Astrocyte of the hippocampus (primary cell): ENCODE results near the gene DLGAP1.
"Not testable (repeated sequence)": the region's sequence is repeated elsewhere in the genome, so short reads cannot be mapped to it uniquely, and the experiment has no call there.

ENCODE experiments used
- DNase-seq: peaks from one replicate; pipeline ENCODE4 v3.0.0; 2011; ENCODE audit warnings: low read depth, low spot score

The DLGAP1 gene

DNA sequence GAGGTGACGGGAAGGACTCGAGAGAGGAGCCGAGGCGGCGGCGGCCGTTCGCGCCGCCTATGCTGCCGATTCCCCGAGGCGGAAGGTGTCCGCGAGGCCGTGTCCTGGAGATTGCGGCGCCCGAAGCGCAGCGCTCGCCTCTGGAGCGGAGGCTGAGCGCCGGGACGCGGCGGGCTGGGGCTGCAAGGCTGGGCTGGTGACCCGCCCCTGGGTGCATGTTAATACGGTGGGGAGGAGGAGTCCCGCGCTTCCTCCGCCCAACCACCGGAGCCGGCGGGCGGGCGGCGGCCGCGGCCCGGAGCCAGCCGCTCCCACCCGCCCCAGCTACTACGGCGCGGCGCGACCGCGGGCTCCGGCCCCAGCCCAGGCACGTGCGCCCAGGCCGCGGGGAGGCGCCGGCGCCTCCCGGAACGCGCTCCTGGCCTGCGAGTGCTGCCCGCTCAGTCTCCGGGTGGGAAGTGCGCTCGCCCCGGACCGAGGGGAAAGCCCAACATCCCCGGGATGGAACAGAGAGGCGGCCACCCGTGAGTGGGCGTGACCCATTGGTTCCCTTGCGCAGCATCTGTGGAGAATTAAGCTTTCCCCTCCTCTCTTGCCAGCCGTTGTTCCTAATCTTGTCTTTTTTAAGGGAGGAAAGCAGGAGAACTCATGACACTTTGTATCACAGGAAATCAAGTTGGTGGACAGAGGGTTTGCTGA, at the start of gene DLGAP1:
Gene DLGAP1 (minus strand): TSS at position 195 of the 699 bp plus-strand sequence.
- peak; percentile 91 for DNase-seq

DNA sequence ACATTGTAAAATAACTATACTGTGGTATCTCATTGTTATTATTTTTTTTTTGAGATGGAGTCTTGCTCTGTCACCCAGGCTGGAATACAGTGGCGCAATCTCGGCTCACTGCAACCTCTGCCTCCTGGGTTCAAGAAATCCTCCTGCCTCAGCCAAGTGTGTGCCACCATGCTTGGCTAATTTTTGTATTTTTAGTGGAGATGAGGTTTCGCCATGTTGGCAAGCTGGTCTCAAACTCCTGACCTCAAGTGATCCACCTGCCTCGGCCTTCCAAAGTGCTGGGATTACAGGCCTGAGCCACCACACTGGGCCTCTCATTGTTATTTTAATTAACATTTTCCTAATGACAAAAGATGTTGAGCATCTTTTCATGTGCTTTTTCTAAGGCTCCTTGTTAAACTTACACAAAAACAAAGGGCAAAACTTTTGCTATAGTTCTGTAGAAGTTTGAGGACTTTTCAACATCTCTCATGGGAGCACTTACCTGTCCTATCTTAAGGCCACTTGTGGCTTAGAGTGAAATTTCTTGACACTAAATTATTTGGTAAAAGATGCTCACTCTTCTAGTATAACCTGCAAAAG, 39.7 kb upstream of the DLGAP1 start:
- DNase-seq = not testable (repeated sequence)

DNA sequence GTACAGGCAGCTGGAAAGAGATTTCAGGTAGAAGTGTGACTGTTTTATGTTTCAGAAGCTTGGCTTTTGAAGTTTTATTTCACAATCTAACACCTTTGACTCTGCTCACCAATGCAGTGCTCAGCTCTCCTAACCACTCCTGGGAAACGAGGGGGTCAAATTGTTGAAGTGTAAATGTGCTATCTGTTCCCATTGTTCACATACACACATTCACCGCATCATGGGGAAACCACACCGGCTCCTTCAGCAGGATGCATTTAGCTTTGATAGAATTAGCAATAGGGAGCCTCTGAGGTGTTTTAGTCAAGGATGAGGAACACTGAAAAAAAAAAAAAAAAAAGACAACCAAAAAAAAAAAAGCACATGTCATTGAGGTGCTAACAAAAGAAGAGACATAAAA, 13.4 kb upstream of the DLGAP1 start:
- DNase-seq = no peak

DNA sequence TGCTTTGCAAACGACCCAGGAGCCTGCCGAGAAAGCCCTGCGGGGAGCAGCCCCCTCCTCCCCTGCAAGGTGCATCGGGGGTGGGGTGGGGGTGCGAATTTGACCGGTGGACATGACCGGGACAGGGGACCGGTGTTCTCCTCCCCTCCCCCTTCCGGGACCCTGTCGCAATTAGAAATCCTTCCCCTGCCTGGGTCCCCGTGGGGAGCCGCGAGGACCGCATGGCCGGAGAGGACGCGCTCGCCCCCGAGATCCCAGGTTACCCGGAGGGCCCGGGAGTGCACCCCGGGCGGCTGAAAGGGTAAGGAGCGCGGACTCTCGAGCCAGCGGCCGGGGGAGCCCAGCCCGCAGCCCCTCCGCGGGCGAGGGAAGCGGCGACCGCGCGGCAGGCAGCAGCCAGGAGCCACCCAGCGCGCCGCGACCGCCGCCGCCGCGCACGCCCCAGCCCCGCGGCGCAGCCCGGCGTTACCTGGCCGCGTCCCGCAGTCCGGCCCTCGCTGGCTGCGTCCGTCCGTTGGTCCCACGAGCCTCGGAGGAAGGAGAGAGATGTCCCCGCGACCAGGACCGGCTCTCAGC, 482 bp downstream of the DLGAP1 start:
- DNase-seq = no peak

DNA sequence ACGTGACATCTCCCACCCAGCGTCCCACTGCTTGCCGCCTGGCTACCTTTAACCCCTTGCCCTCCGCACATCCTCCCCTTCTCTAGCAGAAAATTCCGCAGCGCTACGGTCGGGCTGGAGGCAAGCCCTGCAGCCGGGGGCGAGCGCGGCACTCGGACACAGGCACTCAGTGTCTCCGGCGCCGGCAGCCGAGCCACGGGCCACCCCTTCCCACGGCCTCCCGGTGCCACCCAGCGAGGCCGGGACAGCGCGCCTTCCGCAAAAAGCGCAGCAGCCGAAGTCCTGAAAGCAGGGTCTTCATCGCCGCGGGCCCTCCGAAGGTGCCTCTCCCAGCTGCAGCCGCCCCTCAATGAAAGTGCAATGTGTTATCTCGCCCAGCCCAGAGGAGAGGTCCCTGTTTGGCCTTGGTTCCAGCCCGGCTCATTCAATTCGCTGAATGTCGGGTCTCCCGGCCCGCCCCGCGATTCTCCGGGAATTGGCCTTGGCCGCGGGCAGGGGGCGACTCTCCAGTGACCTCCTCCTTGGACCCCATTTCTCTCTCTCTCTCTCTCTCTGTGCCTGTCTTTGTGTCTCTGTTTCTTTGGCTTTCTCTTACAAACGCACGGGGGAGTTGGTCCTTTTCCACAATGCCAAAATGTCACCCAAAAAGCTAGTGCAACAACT, 1.1 kb downstream of the DLGAP1 start:
- DNase-seq = peak; percentile 52

DNA sequence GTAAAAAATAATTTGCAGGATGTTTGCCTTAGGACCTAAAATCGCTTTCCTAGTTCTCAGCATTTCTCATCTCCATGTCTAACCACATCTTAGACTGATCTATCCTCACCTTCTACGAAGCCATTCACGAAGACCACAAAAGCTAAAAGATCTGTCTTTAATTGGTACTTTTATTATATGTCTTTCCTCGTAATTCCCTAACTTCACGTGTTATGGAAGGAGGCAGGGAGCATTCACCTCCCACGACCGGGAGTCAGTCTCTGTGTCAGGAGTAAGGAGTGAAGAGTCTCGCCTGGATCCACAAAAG, 1.6 kb downstream of the DLGAP1 start:
- no peak for DNase-seq

DNA sequence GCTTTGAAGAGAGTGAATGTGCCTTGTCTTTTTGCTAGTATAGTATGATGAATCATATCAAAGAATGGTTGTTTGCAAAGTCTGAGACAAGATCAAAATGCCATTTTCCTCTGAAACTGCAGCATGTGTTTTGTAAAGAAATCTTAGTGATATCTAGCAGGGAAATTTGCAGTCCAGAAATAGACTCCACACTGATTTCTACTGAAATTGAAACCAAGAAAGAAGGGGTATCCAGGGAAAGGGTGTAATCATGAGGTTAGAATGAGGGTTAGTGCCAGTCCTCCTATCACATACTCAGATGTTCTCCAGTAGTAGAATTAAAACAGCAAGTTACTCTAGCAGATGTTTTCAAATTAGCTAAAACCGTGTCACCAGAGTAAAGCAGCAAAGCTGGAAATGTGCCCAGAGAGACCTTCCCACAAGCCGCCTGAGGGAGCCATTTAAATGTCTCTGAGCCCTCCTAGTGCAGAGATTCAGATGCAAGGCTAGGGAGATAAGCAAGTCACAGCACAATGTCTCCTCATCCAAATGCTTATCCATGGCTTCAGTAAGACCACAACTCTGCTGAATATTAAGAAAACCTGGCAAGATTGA, 4.9 kb downstream of the DLGAP1 start:
- DNase-seq = peak; percentile 52

DNA sequence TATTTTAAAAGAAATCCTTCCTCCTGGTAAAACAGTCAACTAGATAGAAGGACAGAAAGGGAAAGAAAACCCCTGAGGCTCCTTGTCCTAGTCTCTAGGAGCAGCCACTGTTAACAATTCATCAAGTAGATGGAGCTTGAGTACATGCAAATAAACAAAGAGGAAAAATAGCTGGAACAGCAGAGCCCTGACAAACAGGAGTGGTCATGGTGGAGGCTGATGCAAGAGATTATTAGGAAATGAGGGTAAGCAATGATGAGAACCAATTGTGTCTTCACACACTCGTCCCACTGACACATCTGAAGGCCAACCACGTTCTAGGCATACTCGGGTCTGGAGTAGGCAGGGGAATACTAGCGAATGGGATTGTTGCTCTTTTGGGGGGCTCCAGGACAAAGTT, 9.2 kb downstream of the DLGAP1 start:
- DNase-seq = no peak

DNA sequence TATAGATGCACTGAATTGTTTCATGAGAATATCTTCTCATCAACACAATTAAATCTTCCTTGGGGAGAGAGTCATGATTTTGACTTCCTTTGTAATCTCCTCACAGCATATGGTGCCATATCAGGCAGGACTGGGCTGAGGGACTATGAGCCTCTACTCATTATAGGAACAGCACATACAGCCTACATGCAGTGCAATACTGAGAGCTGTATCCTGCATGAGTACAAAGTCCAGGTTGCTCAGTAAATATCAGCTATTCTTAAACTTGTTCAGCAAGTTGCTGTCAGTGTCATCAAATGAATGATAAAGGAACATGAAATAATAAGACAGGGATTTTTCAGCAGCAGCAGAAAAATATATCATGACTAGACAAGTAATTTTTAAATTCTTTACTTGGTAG, 10.8 kb downstream of the DLGAP1 start:
- DNase-seq = no peak

DNA sequence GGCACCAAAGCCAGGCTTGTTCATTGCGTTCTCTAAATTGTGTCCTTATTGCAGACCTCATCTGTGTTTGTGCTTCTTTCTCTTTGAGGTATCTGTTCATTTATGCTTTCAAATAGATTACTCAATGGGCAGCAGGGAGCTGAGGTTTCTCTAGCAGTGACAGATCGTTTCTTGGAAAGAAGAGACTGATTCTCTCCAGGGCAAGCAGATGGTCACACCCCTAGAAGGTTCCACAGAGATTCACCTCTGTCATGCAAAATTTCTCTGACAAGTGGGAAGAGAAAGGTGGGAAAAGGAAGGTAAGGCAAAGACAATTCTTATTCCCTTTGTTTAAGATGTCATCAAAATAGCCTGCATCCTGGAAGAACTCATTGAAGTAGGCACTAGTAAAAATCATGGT, 14.0 kb downstream of the DLGAP1 start:
- DNase-seq = no peak

DNA sequence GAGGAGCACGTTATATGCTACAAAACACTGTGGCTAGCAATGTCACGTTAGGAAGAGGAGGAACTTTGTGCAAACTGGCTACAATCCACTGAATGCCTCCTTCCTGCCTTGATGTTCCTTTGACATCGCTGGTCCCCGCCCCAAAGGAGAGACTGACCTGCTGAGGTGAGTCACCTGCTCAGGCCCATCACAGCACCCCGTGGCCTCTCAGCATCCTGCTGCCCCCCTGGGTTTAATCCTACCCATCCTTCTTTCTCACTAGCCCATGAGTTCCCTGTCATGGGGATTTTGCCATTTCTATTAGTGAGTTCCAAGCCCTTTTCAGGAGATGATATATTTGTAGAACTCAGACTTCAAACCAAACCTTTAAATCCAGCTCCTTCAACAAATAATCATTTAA, 16.2 kb downstream of the DLGAP1 start:
- no peak for DNase-seq

DNA sequence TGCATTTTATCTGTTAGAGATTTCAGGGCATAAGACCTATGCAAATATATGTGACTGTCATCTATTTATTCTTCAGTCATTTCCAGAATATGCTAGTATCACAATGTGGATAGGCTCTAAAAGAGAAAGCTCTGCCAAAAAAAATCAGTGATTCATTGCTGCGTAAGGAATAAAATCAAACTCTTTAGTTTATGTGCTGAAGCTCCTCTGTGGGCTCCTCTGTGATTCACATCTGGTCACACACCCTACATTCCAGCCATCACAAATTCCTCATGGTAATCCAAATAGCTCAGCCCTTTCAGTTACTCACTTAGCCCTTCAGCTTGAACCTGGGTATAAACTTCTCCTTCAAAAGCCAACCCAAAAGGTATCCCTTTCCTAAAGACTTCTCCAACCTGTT, 21.4 kb downstream of the DLGAP1 start:
- DNase-seq = peak; percentile 86

DNA sequence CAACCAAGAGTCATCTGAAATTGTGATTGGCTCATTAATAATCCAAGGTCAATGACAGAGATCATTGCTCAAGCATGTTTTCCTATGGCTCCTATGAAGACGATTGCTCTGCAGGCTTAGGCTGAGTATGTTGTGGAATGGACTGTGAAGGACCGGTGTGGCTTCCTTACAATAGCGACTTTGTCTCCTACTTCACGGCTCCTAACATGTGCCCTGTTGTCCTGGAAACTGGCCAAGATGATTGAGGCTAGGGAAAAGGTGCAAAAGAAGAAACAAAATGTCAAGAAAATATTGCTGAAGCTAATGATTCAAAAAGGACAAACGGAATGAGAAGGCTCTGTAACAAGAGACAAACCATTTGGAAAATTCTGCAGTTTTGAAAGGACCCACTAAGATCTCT, 24.3 kb downstream of the DLGAP1 start:
- no peak for DNase-seq

DNA sequence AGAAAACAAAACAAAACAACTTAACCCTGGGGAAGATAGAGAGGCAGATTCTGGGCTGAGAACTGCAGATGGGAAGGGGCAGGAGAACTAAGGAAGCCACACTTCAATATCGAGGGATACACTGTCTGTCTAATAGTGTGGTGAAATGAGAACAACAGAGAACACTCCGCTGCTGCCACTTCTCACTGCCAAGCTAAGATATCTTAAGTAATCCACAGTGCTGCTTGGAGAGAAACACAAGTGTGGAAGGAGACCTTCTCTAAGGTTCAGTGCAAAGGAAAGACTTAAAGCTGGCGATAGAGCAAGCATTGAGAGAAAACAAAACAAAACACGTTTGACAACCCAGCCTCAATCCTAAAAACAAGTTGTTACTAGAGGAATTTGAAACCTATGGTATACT, 37.4 kb downstream of the DLGAP1 start:
- DNase-seq = no peak

DNA sequence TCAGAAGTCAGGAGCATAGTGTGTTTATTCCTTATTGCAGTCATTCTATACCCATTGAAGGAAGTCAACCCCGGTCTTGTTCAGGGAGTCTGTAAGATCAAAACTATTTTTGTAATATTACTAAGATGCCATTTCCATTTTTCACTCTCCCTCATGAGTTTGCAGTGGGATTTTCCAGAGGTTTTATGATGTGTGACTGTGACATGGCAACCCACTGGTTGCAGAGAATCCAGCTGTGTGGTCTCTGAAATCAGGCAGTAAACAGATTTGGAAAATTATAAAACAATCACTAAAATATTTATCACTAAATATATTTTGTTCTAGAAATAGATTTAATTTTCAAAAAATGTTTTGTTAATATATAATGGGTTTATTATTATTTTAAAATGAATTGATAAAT, 38.1 kb downstream of the DLGAP1 start:
- no peak for DNase-seq

DNA sequence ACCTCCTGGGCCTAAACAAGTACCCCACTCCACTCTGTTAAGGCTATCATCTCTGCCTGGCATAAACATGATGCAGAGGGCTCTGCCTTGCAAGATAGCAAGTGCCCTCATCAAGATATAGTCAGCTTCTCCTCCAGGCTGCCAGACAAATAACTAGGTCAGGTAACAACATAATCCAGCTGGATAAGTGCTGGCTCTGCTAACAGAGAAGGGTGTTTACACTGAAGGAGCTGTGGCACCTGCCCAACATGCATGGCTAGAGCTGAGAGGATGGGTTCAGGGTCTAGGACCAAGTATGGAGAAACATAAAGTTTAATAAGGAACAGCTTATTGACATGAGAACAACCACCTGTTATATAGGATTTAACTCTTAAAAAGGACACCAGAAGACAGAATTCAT, 42.8 kb downstream of the DLGAP1 start:
- no peak for DNase-seq

DNA sequence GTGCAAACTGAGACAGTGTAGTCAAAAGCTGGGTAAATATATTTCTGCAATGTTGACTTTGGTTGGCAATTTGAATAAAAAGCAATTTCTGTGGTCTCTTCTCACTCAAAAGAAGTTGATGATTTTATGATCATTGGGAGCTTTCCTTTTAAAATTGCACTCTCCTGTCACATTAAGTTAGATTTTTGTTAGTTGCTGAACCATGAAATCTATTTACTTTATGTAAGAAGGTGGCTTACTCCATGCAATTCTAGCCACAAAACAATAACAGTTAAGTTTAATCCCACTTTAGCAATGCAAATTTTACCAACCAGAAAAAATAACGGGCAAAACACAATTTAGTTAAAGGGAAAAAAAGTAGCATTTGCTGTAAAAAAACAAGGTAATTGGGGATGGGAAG, 48.3 kb downstream of the DLGAP1 start:
- DNase-seq = peak; percentile 9

DNA sequence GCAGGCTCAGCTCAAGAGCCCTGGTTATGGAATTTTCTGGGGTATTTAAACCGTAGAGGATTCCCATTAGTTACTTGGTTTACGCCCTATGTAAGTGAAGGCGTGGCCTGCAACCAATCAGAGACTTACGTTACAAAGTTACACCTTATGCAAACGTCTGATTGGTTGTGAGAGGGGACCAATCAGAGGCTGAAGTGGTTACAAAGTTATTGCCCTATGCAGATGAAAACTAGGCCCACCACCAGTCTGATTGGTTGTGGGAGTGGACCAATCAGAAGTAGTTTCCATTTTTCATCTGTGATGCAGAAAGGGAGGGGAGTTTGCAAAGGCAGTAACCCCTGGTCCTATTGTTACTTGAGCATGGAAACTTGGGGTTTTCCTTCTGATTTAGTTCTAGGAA, 49.1 kb downstream of the DLGAP1 start:
- DNase-seq = no peak

DNA sequence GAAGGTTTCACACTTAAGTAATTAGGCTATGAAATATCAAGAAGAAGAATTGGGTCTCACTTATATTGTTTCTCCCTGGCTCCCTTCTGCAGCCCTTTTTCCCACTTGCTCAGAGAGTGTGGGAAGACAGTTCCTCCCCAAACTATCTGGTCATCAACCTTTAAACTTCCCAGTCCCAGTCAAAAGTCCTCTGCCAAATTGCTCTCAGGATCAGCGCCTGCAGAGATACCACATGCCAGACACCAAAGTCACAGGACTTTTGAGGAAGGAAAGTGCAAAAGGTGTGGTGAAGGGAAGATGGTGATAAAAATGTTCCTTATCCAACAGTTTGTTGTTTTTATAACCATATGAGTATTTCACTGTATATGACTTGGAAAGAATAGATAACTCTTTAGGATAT, 51.3 kb downstream of the DLGAP1 start:
- DNase-seq = no peak

DNA sequence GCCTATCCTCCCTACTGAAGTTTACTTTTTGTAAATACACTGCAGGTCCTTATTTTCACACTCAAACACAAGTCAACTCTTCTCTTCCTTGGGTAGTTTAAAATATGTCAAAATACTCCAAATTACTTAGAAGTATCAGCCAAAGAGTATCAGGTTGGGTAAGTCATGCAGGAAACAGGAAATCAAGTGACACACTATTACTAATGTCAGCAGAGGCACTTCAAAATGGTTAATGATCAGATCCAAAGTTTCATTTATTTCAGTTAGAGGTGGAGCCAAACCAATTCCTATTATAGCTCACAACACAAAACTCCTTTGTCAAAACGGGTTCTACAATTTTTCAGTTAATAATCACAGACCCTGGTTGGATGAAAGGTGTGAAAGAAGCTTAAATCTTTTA, 54.2 kb downstream of the DLGAP1 start:
- DNase-seq = no peak

DNA sequence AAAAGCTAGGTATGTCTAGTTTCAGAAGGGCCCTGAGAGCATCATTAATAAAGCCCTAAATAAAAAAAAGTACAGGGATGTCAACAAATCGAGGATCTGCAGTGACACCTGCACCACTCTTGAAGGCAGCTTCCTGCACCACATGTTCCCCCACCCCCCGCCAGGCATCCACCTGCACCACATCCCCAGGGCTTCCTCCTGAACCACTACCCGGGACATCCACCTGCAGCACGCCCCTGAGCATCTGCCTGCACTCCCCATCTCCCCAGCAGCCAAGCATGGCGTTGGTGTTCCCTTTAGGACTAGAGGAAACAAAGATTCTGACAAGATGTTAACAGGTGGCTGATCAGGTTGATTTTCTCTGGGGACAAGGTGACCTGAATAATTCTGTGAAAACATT, 55.2 kb downstream of the DLGAP1 start:
- no peak for DNase-seq

DNA sequence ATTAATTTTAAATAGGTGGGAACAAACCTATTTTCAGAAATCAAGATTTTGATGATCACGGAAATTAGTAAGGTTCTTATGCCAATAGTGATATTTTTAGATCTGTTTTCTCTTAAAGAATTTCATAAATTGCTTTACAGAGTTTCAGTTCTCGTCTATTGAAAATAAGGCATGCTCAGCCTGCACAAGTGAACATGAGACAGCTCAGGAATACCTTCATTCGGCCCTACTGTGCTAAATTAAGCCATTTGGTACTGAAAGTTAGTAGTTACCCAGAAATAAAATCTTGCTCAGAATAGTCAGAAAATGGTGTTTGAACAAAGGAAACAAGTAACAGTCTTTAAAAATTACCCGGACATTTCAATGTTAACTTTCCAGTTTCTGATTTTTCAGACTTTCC, 60.4 kb downstream of the DLGAP1 start:
- no peak for DNase-seq

DNA sequence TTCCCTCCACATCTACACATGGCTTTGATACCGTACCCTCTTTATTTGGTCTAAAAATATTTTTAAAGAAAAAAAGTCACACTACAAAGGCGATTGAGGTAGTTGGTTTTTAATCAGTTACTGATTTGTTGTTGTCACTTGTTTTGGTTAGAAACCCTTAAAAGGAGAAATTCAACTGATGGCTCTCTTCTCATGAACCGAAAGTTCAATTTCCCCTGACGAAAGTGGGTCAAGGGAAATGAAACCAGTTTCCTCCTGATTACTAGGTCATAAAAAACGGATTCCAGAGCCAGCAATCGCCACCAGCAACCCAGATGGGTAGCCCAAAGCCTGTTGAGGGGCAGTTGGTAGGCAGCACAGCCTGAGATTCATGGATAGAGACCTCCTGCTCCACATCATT, 63.2 kb downstream of the DLGAP1 start:
- no peak for DNase-seq
